Right renal pelvis (tissue), 4 donors: Measurements from ENCODE around the gene GLIS2. TPM values are rescaled to one million over a fixed set of nuclear protein-coding genes. Genes with fewer than 3 reads are reported as not detected.

Experiments used
- DNase-seq, 4 donors: peaks; one replicate each; pipeline ENCODE4 v3.0.0-alpha.2; 2013; ENCODE audit warnings: low read depth in 4 of 4, low spot score in 3 of 4, missing footprints in 1 of 4
- polyA plus RNA-seq, 4 donors: library from polyadenylated mRNA; unstranded; fragments of 120-200 nt; gene quantifications; one replicate each; pipeline ENCODE4 v1.2.1, GENCODE V29; 2013; ENCODE audit not compliant: insufficient read length in 4 of 4

Gene GLIS2
- polyA plus RNA-seq, 4 donors, result 41.2 to 55.1 (median 42.4) TPM

DNA sequence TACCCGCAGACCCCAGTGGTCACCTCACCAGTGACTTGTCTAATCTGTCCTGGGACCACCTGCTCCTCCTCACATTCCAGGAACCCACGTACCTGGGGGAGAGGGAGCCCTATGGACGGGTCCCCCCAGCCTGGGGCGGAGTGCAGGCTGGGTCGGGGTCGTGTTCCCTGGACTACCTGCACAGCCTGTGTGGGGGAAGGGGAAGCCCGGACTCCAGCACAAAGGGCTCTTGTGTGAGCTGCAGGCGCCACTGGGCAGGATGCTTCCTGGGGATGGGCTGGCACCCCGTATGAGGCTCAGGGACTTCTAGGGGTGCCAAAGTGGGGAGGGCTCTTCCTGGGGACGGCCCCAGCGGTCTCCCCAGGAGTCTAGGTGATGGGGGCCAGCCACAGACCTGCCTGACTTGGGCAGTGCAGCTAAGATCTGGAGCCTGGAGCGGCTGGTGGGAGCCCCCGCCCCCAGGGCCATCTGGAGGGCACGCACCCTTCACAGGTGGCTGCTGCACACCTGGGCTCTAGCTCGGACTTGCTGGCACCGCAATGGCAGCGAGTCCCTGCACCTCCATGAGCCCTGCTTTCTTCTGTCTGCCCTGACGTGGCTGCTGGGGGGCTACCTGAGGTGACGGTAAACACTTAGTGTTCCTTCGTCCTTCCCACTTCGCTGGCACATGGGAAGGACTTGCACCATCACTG, 63.3 kb downstream of the GLIS2 start:
- no peak for DNase-seq

DNA sequence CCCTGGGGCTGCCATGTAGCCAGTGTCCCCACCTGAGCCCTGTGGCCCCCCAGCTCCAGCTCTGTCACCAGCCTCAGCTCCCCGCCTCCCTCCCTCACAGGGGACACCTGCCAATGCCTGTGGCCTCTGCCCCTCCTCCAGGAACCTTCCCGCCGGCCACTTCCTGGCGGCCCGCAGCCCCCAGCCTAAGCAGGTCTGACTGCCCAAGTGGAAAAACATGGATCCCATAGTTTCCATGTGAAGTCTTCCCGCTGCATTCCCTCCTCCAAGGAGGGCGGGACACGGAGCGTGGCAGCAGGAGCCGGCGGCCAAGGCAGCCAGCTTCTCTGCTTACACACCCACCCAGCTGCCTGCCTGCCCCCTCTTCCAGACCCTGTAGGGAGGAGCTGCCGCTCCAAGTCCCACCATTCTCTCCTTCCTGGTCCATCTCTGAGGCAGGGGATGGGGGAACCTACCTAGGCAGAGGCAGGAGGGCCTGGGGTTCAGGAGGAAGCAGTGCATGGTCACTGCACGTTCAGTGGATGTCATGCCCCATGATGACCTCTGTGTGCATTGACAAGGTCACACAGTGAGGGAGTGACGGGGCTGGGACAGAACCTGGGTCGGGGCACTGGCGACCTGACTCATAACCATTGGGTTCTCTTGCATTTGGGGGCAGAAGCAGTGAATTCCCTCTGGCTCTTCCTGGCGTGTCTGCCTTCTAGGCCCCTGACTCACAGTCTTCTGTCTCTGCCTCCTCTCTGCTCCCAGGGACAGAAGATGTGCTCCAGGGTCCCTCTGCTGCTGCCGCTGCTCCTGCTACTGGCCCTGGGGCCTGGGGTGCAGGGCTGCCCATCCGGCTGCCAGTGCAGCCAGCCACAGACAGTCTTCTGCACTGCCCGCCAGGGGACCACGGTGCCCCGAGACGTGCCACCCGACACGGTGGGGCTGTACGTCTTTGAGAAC, 64.5 kb downstream of the GLIS2 start:
- no peak for DNase-seq

DNA sequence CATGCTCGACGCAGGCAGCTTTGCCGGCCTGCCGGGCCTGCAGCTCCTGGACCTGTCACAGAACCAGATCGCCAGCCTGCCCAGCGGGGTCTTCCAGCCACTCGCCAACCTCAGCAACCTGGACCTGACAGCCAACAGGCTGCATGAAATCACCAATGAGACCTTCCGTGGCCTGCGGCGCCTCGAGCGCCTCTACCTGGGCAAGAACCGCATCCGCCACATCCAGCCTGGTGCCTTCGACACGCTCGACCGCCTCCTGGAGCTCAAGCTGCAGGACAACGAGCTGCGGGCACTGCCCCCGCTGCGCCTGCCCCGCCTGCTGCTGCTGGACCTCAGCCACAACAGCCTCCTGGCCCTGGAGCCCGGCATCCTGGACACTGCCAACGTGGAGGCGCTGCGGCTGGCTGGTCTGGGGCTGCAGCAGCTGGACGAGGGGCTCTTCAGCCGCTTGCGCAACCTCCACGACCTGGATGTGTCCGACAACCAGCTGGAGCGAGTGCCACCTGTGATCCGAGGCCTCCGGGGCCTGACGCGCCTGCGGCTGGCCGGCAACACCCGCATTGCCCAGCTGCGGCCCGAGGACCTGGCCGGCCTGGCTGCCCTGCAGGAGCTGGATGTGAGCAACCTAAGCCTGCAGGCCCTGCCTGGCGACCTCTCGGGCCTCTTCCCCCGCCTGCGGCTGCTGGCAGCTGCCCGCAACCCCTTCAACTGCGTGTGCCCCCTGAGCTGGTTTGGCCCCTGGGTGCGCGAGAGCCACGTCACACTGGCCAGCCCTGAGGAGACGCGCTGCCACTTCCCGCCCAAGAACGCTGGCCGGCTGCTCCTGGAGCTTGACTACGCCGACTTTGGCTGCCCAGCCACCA, 65.4 kb downstream of the GLIS2 start:
- no peak for DNase-seq

DNA sequence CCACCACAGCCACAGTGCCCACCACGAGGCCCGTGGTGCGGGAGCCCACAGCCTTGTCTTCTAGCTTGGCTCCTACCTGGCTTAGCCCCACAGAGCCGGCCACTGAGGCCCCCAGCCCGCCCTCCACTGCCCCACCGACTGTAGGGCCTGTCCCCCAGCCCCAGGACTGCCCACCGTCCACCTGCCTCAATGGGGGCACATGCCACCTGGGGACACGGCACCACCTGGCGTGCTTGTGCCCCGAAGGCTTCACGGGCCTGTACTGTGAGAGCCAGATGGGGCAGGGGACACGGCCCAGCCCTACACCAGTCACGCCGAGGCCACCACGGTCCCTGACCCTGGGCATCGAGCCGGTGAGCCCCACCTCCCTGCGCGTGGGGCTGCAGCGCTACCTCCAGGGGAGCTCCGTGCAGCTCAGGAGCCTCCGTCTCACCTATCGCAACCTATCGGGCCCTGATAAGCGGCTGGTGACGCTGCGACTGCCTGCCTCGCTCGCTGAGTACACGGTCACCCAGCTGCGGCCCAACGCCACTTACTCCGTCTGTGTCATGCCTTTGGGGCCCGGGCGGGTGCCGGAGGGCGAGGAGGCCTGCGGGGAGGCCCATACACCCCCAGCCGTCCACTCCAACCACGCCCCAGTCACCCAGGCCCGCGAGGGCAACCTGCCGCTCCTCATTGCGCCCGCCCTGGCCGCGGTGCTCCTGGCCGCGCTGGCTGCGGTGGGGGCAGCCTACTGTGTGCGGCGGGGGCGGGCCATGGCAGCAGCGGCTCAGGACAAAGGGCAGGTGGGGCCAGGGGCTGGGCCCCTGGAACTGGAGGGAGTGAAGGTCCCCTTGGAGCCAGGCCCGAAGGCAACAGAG, 66.3 kb downstream of the GLIS2 start:
- DNase-seq, result no peak

DNA sequence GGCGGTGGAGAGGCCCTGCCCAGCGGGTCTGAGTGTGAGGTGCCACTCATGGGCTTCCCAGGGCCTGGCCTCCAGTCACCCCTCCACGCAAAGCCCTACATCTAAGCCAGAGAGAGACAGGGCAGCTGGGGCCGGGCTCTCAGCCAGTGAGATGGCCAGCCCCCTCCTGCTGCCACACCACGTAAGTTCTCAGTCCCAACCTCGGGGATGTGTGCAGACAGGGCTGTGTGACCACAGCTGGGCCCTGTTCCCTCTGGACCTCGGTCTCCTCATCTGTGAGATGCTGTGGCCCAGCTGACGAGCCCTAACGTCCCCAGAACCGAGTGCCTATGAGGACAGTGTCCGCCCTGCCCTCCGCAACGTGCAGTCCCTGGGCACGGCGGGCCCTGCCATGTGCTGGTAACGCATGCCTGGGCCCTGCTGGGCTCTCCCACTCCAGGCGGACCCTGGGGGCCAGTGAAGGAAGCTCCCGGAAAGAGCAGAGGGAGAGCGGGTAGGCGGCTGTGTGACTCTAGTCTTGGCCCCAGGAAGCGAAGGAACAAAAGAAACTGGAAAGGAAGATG, 67.0 kb downstream of the GLIS2 start:
- DNase-seq, result no peak

DNA sequence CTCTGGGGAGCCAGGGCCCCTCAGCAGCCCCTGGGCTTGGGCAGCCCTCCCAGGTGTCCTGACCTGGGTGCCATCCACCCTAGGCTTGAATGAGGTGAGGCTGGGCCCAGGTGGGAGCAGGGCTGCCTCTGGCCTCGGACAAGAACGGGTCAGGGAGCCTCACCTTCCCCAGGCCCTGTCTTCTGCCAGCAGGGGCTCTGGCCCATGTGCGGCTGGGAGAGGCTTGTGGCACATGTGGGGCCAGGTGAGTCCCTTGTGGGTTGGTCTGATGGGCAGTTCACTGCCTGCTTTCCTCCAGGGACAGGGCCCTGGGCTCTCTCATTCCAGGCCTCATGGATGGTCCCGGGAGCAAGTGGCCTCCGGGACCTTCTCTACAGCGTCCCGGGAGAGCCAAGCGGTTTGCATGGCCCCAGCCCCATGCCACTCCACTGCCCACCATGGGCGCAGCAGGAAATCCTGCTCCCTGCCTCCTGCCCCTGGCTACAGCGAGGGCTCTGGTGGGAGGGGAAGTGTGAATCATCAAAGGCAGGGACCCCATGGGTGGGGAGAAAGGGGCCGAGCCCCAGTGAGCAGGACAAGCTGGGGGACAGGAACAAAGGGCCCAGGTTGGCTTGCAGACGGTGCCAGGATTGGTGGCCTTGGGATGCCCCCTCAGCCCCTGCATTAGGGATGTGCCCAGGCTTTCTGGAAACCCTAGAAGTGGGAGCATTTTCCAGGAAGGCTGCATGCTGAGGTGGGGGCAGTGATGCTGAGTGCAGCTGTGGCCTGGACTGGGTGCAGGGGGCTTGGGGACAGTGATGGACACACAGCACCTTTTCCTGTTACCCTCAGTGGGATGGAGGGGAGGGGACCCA, 68.0 kb downstream of the GLIS2 start:
- no peak for DNase-seq

DNA sequence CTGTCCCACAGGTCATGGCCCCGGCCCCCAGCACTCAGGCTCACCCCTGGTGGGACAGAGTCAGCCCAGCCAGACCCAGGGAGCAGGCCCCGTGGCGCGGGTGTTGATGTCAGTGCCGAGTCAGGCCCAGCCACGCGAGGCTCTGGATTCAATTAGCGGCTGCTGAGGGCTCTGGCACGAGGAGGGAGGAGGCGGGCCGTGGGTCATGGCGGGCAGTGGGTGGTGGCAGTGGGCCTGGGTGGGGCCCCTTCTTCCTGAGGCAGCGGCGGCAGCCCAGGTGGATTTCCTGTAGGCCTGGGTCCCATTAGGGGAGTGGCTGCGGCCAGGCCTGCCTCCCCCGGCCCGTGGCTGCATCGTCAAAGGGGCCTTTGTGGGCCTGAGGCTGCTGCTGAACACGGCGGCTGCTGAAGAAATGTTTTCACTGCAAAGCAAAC, 68.7 kb downstream of the GLIS2 start:
- DNase-seq, result no peak

DNA sequence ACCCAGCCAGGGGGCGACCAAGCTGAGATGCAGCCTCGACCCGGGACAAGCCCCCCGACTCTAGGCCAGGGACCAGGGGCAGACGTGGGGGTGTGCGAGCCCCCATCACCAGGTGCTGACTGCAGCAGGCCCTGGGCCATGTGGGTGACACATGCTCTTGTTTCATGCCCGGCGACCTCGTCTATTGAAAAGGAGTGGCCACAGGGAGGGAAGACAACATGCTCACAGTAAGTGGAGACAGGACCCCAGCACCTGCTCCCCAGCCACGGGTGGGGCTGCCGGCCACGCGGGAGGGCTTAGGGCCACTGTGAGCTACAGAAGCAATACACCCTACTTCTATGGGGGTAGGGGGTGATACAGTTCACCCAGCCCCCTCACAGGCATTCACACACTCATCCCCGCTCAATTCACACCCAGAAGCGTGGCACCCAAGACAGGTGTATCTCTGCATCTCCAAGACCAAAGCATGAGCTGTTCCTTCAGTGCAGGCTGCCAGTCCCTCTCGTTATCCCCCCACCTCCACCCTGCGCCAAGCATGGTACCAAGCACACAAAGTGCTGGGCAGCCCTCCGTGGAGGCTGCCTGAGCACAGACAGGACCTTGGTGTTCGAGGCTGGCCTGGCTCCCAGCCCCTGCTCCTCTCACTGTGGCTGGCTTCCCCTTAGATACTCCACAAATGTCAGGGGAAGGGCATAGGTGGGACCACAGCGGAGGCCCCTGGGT, 69.4 kb downstream of the GLIS2 start:
- DNase-seq, result no peak

DNA sequence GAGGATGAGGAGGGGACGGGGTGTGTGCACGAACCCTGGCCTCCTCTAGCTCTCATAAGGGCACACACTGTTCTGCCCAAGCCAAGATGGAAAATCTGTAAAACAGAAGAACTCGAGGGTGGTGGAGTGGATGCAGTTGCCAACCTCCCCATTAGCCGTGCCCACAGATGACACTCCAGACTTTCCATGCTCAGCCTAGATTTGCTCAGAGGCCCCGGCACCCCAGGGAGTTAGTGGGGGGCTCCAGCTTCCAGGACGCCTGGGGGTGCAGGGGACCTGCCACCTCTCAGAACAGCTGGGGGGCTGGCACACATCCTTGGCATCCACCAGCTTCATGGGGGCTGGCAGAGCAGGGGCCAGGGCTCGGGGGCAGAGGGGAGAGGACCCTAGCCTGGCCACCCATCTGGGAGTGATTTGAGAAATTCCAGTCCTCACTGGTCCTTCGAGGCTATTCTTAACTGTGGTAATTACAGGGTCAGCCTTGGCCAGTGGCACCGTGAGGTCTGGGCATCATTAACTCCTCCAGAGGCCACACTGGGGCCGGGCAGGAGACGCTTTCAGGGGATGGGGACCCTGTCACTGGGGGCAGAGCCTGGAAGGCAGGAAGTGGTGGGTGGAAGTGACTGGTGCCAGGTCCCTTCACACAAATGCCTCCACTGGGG, 70.1 kb downstream of the GLIS2 start:
- no peak for DNase-seq

DNA sequence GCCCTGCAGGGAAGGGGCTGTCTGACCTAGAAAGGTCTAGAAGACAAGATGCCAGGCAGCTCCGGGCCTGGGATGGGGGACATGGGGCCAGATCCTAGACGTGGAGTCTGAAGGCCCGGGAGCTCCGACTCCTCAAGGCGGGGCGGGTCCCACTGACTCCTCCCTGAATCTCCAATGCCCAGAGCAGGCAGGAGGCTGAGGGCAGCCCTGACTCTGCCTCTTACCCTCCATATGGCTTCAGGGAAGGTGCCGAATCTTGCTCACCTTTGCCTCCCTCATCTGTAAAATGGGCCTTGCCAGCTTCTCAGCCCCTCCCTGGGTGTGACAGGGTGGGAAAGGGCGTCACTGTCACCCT, 70.6 kb downstream of the GLIS2 start:
- no peak for DNase-seq

DNA sequence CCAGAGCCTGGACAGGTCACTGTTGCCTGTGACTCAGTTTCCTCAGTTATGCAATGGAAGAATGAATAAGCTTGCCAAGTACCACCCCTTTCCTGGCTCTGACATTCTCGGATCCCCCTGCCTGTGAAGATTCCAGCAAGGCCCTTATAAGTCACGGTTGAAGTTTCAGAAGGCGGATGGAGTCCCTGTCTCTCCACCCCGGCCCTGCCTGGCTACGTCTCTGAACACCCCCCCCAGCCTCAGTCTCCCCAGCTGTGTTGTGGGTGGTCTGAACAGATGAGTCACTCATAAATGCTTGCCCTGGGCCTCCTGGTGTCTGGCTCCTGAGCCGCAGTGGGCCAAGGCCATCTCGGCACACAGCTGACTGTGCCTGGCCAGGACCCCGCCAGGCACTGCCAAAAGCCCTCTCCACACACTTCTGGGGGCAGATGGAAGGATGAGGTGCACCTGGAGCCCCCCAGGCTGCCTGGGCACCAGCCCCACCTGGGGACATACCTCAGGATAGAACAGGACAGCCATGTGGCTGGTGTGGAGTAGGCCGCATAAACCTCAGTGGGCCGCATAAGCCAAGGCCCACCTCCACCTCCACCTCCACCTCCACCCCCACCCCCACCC, 71.2 kb downstream of the GLIS2 start:
- DNase-seq, result no peak

DNA sequence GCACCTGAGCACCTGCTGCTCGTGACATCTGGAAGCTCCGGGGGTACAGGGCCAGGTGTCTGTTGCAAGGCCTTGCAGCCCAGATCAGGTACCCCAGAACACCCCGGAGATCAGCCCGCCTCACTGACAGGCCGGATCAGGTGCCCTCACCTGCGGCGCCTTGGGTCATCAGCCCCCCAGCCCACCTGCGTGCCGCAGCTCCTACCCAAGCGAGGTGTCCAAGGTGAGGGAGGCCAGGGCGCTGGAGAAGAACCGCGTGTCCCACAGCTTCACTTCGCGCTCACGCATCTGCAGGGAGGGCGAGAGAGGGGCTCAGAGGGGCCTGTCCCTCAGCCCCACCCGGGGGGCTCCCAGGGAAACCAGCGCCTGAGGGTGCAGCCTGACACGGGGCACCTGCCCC, 71.9 kb downstream of the GLIS2 start:
- DNase-seq, result no peak

DNA sequence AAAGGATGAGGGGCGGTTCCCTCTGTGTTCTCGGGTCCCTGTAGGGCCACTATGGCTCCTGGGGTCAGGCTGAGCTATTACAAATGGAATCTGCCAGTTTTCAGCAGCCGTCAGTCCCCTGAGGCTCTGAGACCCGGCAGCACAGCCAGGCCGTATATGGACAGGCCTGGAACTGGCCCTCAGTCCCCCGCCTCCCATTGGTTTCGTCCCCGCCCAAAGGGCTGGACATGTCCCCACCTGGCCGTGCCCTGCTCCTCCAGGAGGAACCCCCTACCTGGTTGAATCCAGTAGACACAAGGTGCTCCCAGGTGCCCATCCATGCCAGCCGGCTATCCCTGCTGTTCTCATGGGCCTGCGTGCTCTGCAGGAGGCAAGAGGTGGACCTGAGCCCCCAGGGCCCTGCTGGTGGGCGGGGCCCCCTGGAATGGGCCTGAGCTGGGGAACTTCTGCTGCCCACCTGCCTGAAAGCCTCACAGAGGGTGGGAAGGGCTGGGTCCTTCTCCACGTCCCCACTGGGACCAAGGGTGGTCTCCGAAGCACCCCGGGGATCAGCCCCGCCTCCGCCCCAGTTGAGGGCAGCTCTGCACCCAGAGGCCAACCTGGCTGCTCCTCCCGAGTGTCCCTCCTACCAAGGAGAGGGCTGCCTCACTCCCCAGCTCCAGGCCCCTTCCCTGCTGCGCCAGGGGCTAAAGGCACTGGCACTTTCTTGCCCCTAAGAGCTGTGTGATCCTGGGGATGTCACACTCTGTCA, 72.6 kb downstream of the GLIS2 start:
- no peak for DNase-seq
